ENCODE measurements around the gene ANTXR1. TPM values are rescaled to one million over a fixed set of nuclear protein-coding genes. Genes with fewer than 3 reads are reported as not detected.

Gene ANTXR1
- total and polyA plus RNA-seq, 2 donors (not counting 3 experiments of a cell fraction or from before 2014, with no cell fraction given): 4.2 to 17.3 TPM

GRCh38 chr2:69087211-69087911 is 74.4 kb downstream of the ANTXR1 start:
- no peak for TF ChIP-seq MAX (IDR thresholded peaks at IDR 0.05; ENCODE audit: insufficient read depth, insufficient read length)
- no peak for TF ChIP-seq FOS (IDR thresholded peaks at IDR 0.05; ENCODE audit: borderline replicate concordance, insufficient read depth, low read length)
- no peak for TF ChIP-seq JUN (IDR thresholded peaks at IDR 0.05; ENCODE audit: borderline replicate concordance, insufficient read depth, insufficient read length, low read depth)
- TF ChIP-seq POLR2AphosphoS5 (IDR thresholded peaks at IDR 0.05; ENCODE audit: insufficient read depth, low read depth, low read length): no peak
- TF ChIP-seq GATA2 (IDR thresholded peaks at IDR 0.05; ENCODE audit: insufficient read depth, insufficient read length, low read depth, low read length): no peak
- TF ChIP-seq EZH2 (IDR thresholded peaks at IDR 0.05; ENCODE audit: borderline replicate concordance, low read depth, low read length, severe bottlenecking): no peak
- TF ChIP-seq CTCF (IDR thresholded peaks at IDR 0.05; ENCODE audit: extremely low read depth in 1 of 2, insufficient read depth in 1 of 2, low read depth in 1 of 2, low read length in 2 of 2): no peak
- TF ChIP-seq POLR2A (IDR thresholded peaks at IDR 0.05; ENCODE audit: low read depth, low read length): no peak
- TF ChIP-seq MYC (IDR thresholded peaks at IDR 0.05; ENCODE audit: low read depth, low read length): no peak
- Histone ChIP-seq H3K27ac (ENCODE audit: insufficient read depth, low read depth, low read length) (no peak overlapping the region), H4K20me1 (replicated peaks; ENCODE audit: control insufficient read depth, extremely low read depth, insufficient read depth, low read length) (no peaks in the 10 kb centered on the region), H2AFZ (ENCODE audit: low read depth, low read length) (no peak overlapping the region), H3K36me3 (ENCODE audit: control insufficient read depth in 2 of 2, extremely low read depth in 1 of 2, insufficient read depth in 2 of 2, low read length in 2 of 2) (no peaks in the 10 kb centered on the region), H3K4me1 (ENCODE audit: control insufficient read depth, extremely low read depth, insufficient read depth, low read length) (peaks cover 13% of the 10 kb centered on the region), H3K79me2 (ENCODE audit: control insufficient read depth, insufficient read depth, low read length) (no peaks in the 10 kb centered on the region), H3K4me3 (replicated peaks in 1 of 3; ENCODE audit: insufficient read depth in 1 of 3, low read depth in 1 of 3, low read length in 3 of 3) (no peak overlapping the region), H3K27me3 (ENCODE audit: control insufficient read depth in 2 of 2, insufficient read depth in 2 of 2, low read length in 2 of 2) (no peaks in the 10 kb centered on the region), H3K9ac (replicated peaks; ENCODE audit: extremely low read depth, insufficient read depth, low read length) (no peak overlapping the region), H3K9me1 (replicated peaks; ENCODE audit: control insufficient read depth, extremely low read depth, insufficient read depth, low read length) (no peaks in the 10 kb centered on the region), H3K4me2 (ENCODE audit: insufficient read depth, low read length) (no peak overlapping the region), H3K9me3 (replicated peaks; ENCODE audit: control insufficient read depth, insufficient read depth, low read length) (no peaks in the 10 kb centered on the region)
- ChIA-PET POLR2A (no interaction called here), CTCF (no interaction called here)
- FAIRE-seq: no peak
- no TSS peak for BruUV-seq (replicated peaks)
- dilution Hi-C loops (cut with MboI; ENCODE audit: extremely low pct_ligation_motif_present, low sequenced_read_pairs) (no loop called here), intact Hi-C loops (cut with micrococcal nuclease) (no loop called here)
- no peak for DNase-seq (ENCODE audit: low read depth, low spot score)
